Mesenchymal stem cell (in vitro differentiated cells and primary cell): ENCODE measurements around the gene STON2.

Experiments used
- DNase-seq: peaks from one replicate; pipeline ENCODE4 v3.0.0-alpha.2; 2013
- H2AFZ ChIP-seq: one replicate; pipeline ENCODE4 v1.6.1; 2013; ENCODE audit warnings: low read depth, mild to moderate bottlenecking, control low read depth, inconsistent platforms, low read length, moderate library complexity
- H2AK5ac ChIP-seq: 2 replicates; pipeline ENCODE4 v1.6.1; 2013; ENCODE audit warnings: low read length, moderate library complexity, mild to moderate bottlenecking, inconsistent platforms; ENCODE audit not compliant: severe bottlenecking
- H2BK120ac ChIP-seq: one replicate; pipeline ENCODE4 v1.6.1; 2013; ENCODE audit warnings: low read depth, mild to moderate bottlenecking, inconsistent platforms, low read length, moderate library complexity
- H2BK12ac ChIP-seq, 2 experiments: one replicate each; pipeline ENCODE4 v1.6.1; 2013; ENCODE audit warnings: inconsistent platforms in 2 of 2, low read length in 2 of 2, mild to moderate bottlenecking in 2 of 2, moderate library complexity in 2 of 2, control low read depth in 1 of 2
- H2BK15ac ChIP-seq: one replicate; pipeline ENCODE4 v1.6.1; 2013; ENCODE audit warnings: mild to moderate bottlenecking, low read depth, inconsistent platforms; ENCODE audit not compliant: poor library complexity, severe bottlenecking
- H2BK5ac ChIP-seq: 2 replicates; pipeline ENCODE4 v1.6.1; 2013; ENCODE audit warnings: low read depth, mild to moderate bottlenecking, low read length, control low read depth, inconsistent platforms; ENCODE audit not compliant: poor library complexity, severe bottlenecking
- H3K14ac ChIP-seq, 2 experiments: one replicate each; pipeline ENCODE4 v1.6.1; 2013; ENCODE audit warnings: inconsistent platforms in 2 of 2, low read length in 2 of 2, control low read depth in 1 of 2, mild to moderate bottlenecking in 1 of 2, moderate library complexity in 1 of 2
- H3K18ac ChIP-seq, 2 experiments: one replicate each; pipeline ENCODE4 v1.6.1; 2013; ENCODE audit warnings: inconsistent platforms in 2 of 2, low read length in 2 of 2, control low read depth in 1 of 2, low read depth in 1 of 2, mild to moderate bottlenecking in 1 of 2
- H3K23ac ChIP-seq, 2 experiments: one replicate each; pipeline ENCODE4 v1.6.1; 2013; ENCODE audit warnings: inconsistent platforms in 2 of 2, low read length in 2 of 2, mild to moderate bottlenecking in 2 of 2, moderate library complexity in 2 of 2, control low read depth in 1 of 2
- H3K27ac ChIP-seq: 2 replicates; pipeline ENCODE4 v1.5.1; 2013; ENCODE audit warnings: mild to moderate bottlenecking, moderate library complexity, low read length, control low read depth, inconsistent platforms; ENCODE audit not compliant: poor library complexity, severe bottlenecking
- H3K27me3 ChIP-seq, 2 experiments: 2 replicates each; pipeline versions ENCODE4 v1.6.1 to v1.7.0; 2013; ENCODE audit warnings: low read length in 2 of 2, mild to moderate bottlenecking in 2 of 2, moderate library complexity in 2 of 2, control low read depth in 1 of 2, inconsistent platforms in 1 of 2; ENCODE audit not compliant: control insufficient read depth in 1 of 2, insufficient read depth in 1 of 2
- H3K36me3 ChIP-seq, 2 experiments: 2 replicates each; pipeline versions ENCODE4 v1.6.1 to v1.7.0; 2013; ENCODE audit warnings: low read length in 2 of 2, control low read depth in 1 of 2, inconsistent platforms in 1 of 2, low read depth in 1 of 2, mild to moderate bottlenecking in 1 of 2; ENCODE audit not compliant: insufficient read depth in 2 of 2, control insufficient read depth in 1 of 2
- H3K4ac ChIP-seq, 2 experiments: one replicate each; pipeline ENCODE4 v1.6.1; 2013; ENCODE audit warnings: inconsistent platforms in 2 of 2, low read length in 2 of 2, mild to moderate bottlenecking in 2 of 2, moderate library complexity in 2 of 2, control low read depth in 1 of 2, low read depth in 1 of 2
- H3K4me1 ChIP-seq: 2 replicates; pipeline ENCODE4 v1.6.1; 2013; ENCODE audit warnings: low read depth, low read length, control low read depth; ENCODE audit not compliant: control insufficient read depth, insufficient read depth
- H3K4me2 ChIP-seq: 2 replicates; pipeline ENCODE4 v1.6.1; 2013; ENCODE audit warnings: low read length, mild to moderate bottlenecking, inconsistent platforms; ENCODE audit not compliant: poor library complexity, severe bottlenecking
- H3K4me3 ChIP-seq, 2 experiments: 2 replicates each; pipeline versions ENCODE4 v1.5.1 to v1.7.0; 2013; ENCODE audit warnings: low read length in 2 of 2, mild to moderate bottlenecking in 2 of 2, control low read depth in 1 of 2, low read depth in 1 of 2; ENCODE audit not compliant: insufficient read depth in 1 of 2
- H3K79me1 ChIP-seq: replicated peaks from 2 replicates; pipeline ENCODE4 v1.6.1; 2013; ENCODE audit warnings: mild to moderate bottlenecking, control low read depth, low read length, inconsistent platforms; ENCODE audit not compliant: poor library complexity, severe bottlenecking
- H3K9ac ChIP-seq: 2 replicates; pipeline ENCODE4 v1.7.0; 2013; ENCODE audit warnings: mild to moderate bottlenecking, low read length, moderate library complexity
- H3K9me3 ChIP-seq: 2 replicates; pipeline ENCODE4 v1.7.0; 2013; ENCODE audit warnings: mild to moderate bottlenecking, low read length; ENCODE audit not compliant: control insufficient read depth
- H4K8ac ChIP-seq: one replicate; pipeline ENCODE4 v1.6.1; 2013; ENCODE audit warnings: inconsistent platforms, mild to moderate bottlenecking, low read length, moderate library complexity
- H4K91ac ChIP-seq: one replicate; pipeline ENCODE4 v1.6.1; 2013; ENCODE audit warnings: mild to moderate bottlenecking, low read length, inconsistent platforms
- WGBS: methylation state at CpG from one replicate; pipeline ENCODE4 v1.1.7; 2013; ENCODE audit warnings: mixed read lengths; 5-methylcytosine and 5-hydroxymethylcytosine counted together

Gene STON2

DNA sequence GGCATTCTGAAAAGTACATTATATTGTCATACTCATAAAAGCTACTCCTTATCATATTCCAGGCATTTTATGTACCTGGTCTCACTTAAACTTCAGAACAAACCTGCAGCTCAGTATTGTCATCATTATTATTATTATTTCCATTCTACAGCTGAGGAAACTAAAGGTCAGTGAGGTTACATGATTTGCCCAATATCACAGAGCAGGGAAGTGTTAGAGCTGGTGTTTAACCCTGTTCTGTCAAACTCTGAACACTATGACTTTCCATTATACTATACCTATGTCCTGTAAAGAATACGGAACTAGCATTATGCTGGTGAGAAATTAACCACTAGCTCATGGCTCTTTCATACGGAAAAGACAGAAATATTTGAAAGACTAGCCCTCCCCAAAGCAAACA lies 56.4 kb downstream of the STON2 start:
- H3K27ac ChIP-seq, result no peak overlapping the region
- H3K4me2 ChIP-seq, result no peak overlapping the region
- no peak overlapping the region for H3K4ac ChIP-seq
- H3K27me3 ChIP-seq, result no peaks in the 10 kb centered on the region
- H2AFZ ChIP-seq, result no peak overlapping the region
- H2BK15ac ChIP-seq, result no peak overlapping the region
- no peak overlapping the region for H2BK5ac ChIP-seq
- H3K4me1 ChIP-seq, result no peaks in the 10 kb centered on the region
- H2AK5ac ChIP-seq, result no peak overlapping the region
- no peaks in the 10 kb centered on the region for H3K79me1 ChIP-seq
- no peaks in the 10 kb centered on the region for H3K9me3 ChIP-seq
- 90% methylated on average over 2 of the region's 2 CpGs for WGBS
- no peak for DNase-seq
- H4K91ac ChIP-seq, result no peak overlapping the region
- no peaks in the 10 kb centered on the region for H3K36me3 ChIP-seq
- no peak overlapping the region for H3K14ac ChIP-seq
- no peak overlapping the region for H3K18ac ChIP-seq
- H2BK120ac ChIP-seq, result no peak overlapping the region
- H3K23ac ChIP-seq, result no peak overlapping the region
- no peak overlapping the region for H3K9ac ChIP-seq
- no peak overlapping the region for H2BK12ac ChIP-seq
- H3K4me3 ChIP-seq, result no peak overlapping the region
- no peak overlapping the region for H4K8ac ChIP-seq

- H3K4me2 ChIP-seq, result no peak overlapping the region
- no peak overlapping the region for H2AFZ ChIP-seq
- H2BK15ac ChIP-seq, result no peak overlapping the region
- no peak overlapping the region for H4K91ac ChIP-seq
- H3K4ac ChIP-seq, result no peak overlapping the region
- H3K27ac ChIP-seq, result no peak overlapping the region
- no peak overlapping the region for H3K18ac ChIP-seq
- no peaks in the 10 kb centered on the region for H3K36me3 ChIP-seq
- no peak overlapping the region for H2BK12ac ChIP-seq
- H3K4me1 ChIP-seq, result no peaks in the 10 kb centered on the region
- H4K8ac ChIP-seq, result no peak overlapping the region
- no peak for DNase-seq
- no peak overlapping the region for H2AK5ac ChIP-seq
- H3K14ac ChIP-seq, result no peak overlapping the region
- H3K27me3 ChIP-seq, result no peaks in the 10 kb centered on the region
- no peaks in the 10 kb centered on the region for H3K79me1 ChIP-seq
- 93% methylated on average over 5 of the region's 5 CpGs for WGBS
- no peak overlapping the region for H3K23ac ChIP-seq
- H3K4me3 ChIP-seq, result no peak overlapping the region
- H3K9ac ChIP-seq, result no peak overlapping the region
- no peaks in the 10 kb centered on the region for H3K9me3 ChIP-seq
- H2BK5ac ChIP-seq, result no peak overlapping the region
- H2BK120ac ChIP-seq, result no peak overlapping the region
These were observed 57.1 kb downstream of the STON2 start for GRCh38 chr14:81342850-81343580.

GRCh38 chr14:81341781-81342180 lies 58.3 kb downstream of the STON2 start:
- Histone ChIP-seq H3K36me3 (no peaks in the 10 kb centered on the region), H2BK15ac (no peak overlapping the region), H3K23ac (no peak overlapping the region), H2AK5ac (no peak overlapping the region), H3K14ac (no peak overlapping the region), H3K18ac (no peak overlapping the region), H3K27me3 (no peaks in the 10 kb centered on the region), H2BK120ac (no peak overlapping the region), H2BK12ac (no peak overlapping the region), H3K27ac (no peak overlapping the region), H4K8ac (no peak overlapping the region), H3K9me3 (no peaks in the 10 kb centered on the region), H3K4me1 (no peaks in the 10 kb centered on the region), H3K79me1 (no peaks in the 10 kb centered on the region), H3K4ac (no peak overlapping the region), H2AFZ (no peak overlapping the region), H2BK5ac (no peak overlapping the region), H3K4me2 (no peak overlapping the region), H4K91ac (no peak overlapping the region), H3K4me3 (no peak overlapping the region), H3K9ac (no peak overlapping the region)
- 98% methylated on average over 2 of the region's 3 CpGs for WGBS
- no peak for DNase-seq

GRCh38 chr14:81341370-81341769 lies 58.8 kb downstream of the STON2 start:
- Histone ChIP-seq H3K4me3 (no peak overlapping the region), H2BK15ac (no peak overlapping the region), H3K9ac (no peak overlapping the region), H3K23ac (no peak overlapping the region), H3K27ac (no peak overlapping the region), H4K8ac (no peak overlapping the region), H2BK12ac (no peak overlapping the region), H2AK5ac (no peak overlapping the region), H3K36me3 (no peaks in the 10 kb centered on the region), H4K91ac (no peak overlapping the region), H3K4ac (no peak overlapping the region), H3K9me3 (no peaks in the 10 kb centered on the region), H3K4me2 (no peak overlapping the region), H3K79me1 (no peaks in the 10 kb centered on the region), H3K14ac (no peak overlapping the region), H3K18ac (no peak overlapping the region), H2BK120ac (no peak overlapping the region), H3K4me1 (no peaks in the 10 kb centered on the region), H3K27me3 (no peaks in the 10 kb centered on the region), H2AFZ (no peak overlapping the region), H2BK5ac (no peak overlapping the region)
- WGBS, result 85% methylated on average over 2 of the region's 2 CpGs
- no peak for DNase-seq
